ENCODE data around the gene GPR39.

DNA sequence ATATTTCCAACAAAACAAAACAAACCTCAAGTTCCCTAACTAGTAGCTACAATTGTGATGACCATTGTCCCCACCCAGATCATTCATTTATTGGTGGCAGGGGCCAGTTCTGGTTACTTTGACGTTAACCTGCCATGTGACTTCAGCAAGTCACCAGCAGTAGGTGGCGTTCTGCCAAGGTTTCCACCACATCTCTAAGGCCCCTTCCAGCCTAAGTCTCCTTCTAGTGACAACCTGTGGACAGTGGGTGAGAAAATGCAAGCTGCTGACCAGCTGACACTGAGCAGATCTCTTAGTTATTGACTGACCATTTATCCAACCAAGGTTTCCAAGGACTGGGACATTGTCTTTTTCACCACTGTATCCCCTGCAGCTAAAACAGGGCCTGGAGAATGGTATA is 98.4 kb downstream of the GPR39 start:
- TF ChIP-seq, protein P1, sequence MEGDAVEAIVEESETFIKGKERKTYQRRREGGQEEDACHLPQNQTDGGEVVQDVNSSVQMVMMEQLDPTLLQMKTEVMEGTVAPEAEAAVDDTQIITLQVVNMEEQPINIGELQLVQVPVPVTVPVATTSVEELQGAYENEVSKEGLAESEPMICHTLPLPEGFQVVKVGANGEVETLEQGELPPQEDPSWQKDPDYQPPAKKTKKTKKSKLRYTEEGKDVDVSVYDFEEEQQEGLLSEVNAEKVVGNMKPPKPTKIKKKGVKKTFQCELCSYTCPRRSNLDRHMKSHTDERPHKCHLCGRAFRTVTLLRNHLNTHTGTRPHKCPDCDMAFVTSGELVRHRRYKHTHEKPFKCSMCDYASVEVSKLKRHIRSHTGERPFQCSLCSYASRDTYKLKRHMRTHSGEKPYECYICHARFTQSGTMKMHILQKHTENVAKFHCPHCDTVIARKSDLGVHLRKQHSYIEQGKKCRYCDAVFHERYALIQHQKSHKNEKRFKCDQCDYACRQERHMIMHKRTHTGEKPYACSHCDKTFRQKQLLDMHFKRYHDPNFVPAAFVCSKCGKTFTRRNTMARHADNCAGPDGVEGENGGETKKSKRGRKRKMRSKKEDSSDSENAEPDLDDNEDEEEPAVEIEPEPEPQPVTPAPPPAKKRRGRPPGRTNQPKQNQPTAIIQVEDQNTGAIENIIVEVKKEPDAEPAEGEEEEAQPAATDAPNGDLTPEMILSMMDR (IDR thresholded peaks at IDR 0.05; ENCODE audit: poor library complexity, severe bottlenecking), result no peak
- no peak for TF ChIP-seq TAF1 (IDR thresholded peaks at IDR 0.05; ENCODE audit: low read depth)
- no peak for TF ChIP-seq EZH2 (IDR thresholded peaks at IDR 0.05; ENCODE audit: borderline replicate concordance, insufficient read depth, low read length, poor library complexity, severe bottlenecking)
